Fibroblast of lung (primary cell): Measurements from ENCODE around the gene SRGAP2C.
"Not testable (repeated sequence)": the region's sequence is repeated elsewhere in the genome, so short reads cannot be mapped to it uniquely, and the experiment has no call there.

Experiments
- CTCF ChIP-seq, 2 donors: IDR thresholded peaks in 1 of 2; conservative IDR thresholded peaks in 1 of 2; 1 replicate in 1 of 2; 2 replicates in 1 of 2; pipeline ENCODE4 v1.5.1; 2011 to 2012; ENCODE audit warnings: low read length in 2 of 2, control low read depth in 1 of 2, inconsistent platforms in 1 of 2, low read depth in 1 of 2, mild to moderate bottlenecking in 1 of 2
- EZH2 ChIP-seq: IDR thresholded peaks from 2 replicates; pipeline ENCODE4 v1.5.1; 2012; ENCODE audit warnings: low read length, control low read depth, mild to moderate bottlenecking; ENCODE audit errors: missing control alignments

DNA sequence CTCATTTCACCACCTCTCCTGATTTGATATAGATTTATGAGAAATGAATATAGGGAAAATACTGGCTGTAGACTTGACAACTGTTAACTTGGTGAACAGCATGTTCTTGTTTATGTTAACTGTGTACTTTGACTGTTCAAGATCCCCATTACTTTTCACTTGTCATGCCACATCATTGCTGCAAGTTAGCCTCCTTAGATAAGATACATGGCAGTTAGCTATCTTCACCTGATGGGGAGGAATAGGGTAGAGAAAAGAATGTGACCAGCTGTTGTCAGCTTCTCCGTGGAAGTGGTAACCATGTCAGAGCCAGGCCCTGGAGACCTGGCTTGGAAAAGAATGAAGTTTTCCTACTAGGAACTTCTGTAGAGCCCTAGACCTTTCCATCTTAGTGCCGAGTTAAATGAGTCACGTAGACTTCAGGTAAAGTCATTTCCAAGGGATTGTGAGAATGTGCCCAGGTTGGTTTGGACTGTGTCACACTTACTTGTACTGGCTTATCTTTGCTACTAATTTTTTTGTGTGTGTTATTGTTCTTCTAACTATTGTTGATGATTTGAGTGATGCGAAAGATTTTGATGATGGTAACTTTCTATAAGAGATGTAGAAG, 41.6 kb downstream of the SRGAP2C start:
- TF ChIP-seq CTCF (conservative IDR thresholded peaks at IDR 0.05 in 1 of 2, IDR thresholded peaks at IDR 0.05 in 1 of 2; ENCODE audit: low read depth in 1 of 2, low read length in 2 of 2); EZH2: not testable (repeated sequence)
